HG03571 (cell line): Measurements from ENCODE around the gene MCEMP1.

Source experiments
- ATAC-seq: cut with Tn5 transposase; IDR thresholded peaks from one replicate; pipeline ENCODE4 v1.9.1; 2021; ENCODE audit not compliant: unreplicated experiment

The MCEMP1 gene

GRCh38 chr19:7720351-7720750, 43.5 kb downstream of the MCEMP1 start:
- ATAC-seq: no peak

- ATAC-seq: peak; percentile 65
Observed at GRCh38 chr19:7722231-7722651, 45.4 kb downstream of the MCEMP1 start.

- ATAC-seq: no peak
Observed at GRCh38 chr19:7725791-7726190, 48.9 kb downstream of the MCEMP1 start.

GRCh38 chr19:7729211-7729610, 52.3 kb downstream of the MCEMP1 start:
- ATAC-seq: no peak
